ENCODE data around the gene CPN2. TPM values are rescaled to one million over a fixed set of nuclear protein-coding genes. Genes with fewer than 3 reads are reported as not detected.

CPN2 gene
- polyA plus RNA-seq, 1 donor from 2014 or later = not detected

- Histone ChIP-seq H3K9me3 (ENCODE audit: low read length) (peaks cover 11% of the 10 kb centered on the region), H3K4me2 (ENCODE audit: low read length) (no peak overlapping the region), H3K36me3 (ENCODE audit: insufficient read depth, low read length) (no peaks in the 10 kb centered on the region), H3K79me2 (replicated peaks; ENCODE audit: insufficient read depth, low read length) (no peaks in the 10 kb centered on the region), H3K9me2 (ENCODE audit: insufficient read depth, low read length) (no peaks in the 10 kb centered on the region), H3K27me3 (ENCODE audit: insufficient read depth, low read depth, low read length) (peaks cover 15% of the 10 kb centered on the region), H4K20me1 (ENCODE audit: insufficient read depth) (no peaks in the 10 kb centered on the region), H3K27ac (ENCODE audit: low read length) (no peak overlapping the region), H3K4me3 (ENCODE audit: low read length) (no peak overlapping the region), H3K9ac (ENCODE audit: low read length) (no peak overlapping the region), H2AFZ (ENCODE audit: low read depth, low read length) (no peak overlapping the region), H3F3A (ENCODE audit: insufficient read depth, low read length, poor library complexity, severe bottlenecking) (no peaks in the 10 kb centered on the region)
- TF ChIP-seq REST (IDR thresholded peaks at IDR 0.05; ENCODE audit: borderline replicate concordance) = no peak
Observed at GRCh38 chr3:194392576-194392975, 41.4 kb upstream of the CPN2 start.

- Histone ChIP-seq H3K79me2 (replicated peaks; ENCODE audit: insufficient read depth, low read length) (no peaks in the 10 kb centered on the region), H3K9me3 (ENCODE audit: low read length) (peaks cover 13% of the 10 kb centered on the region), H3K4me3 (ENCODE audit: low read length) (no peak overlapping the region), H3K27ac (ENCODE audit: low read length) (no peak overlapping the region), H3K9me2 (ENCODE audit: insufficient read depth, low read length) (no peaks in the 10 kb centered on the region), H4K20me1 (ENCODE audit: insufficient read depth) (no peaks in the 10 kb centered on the region), H3K9ac (ENCODE audit: low read length) (no peak overlapping the region), H3K4me2 (ENCODE audit: low read length) (no peak overlapping the region), H2AFZ (ENCODE audit: low read depth, low read length) (no peak overlapping the region), H3F3A (ENCODE audit: insufficient read depth, low read length, poor library complexity, severe bottlenecking) (no peaks in the 10 kb centered on the region), H3K27me3 (ENCODE audit: insufficient read depth, low read depth, low read length) (no peaks in the 10 kb centered on the region), H3K36me3 (ENCODE audit: insufficient read depth, low read length) (no peaks in the 10 kb centered on the region)
- TF ChIP-seq EP300 (conservative IDR thresholded peaks at IDR 0.05; ENCODE audit: poor library complexity, severe bottlenecking) (no peak), EZH2 (IDR thresholded peaks at IDR 0.05; ENCODE audit: borderline replicate concordance, insufficient read depth, low read length, poor library complexity, severe bottlenecking) (no peak), SMC3 (conservative IDR thresholded peaks at IDR 0.05; ENCODE audit: poor library complexity) (no peak), RAD21 (conservative IDR thresholded peaks at IDR 0.05) (no peak), POLR2AphosphoS5 (IDR thresholded peaks at IDR 0.05) (no peak), REST (IDR thresholded peaks at IDR 0.05; ENCODE audit: borderline replicate concordance) (no peak), CTCF (IDR thresholded peaks at IDR 0.05; ENCODE audit: poor library complexity, severe bottlenecking) (no peak), TAF1 (IDR thresholded peaks at IDR 0.05; ENCODE audit: low read depth) (no peak), MXI1 (conservative IDR thresholded peaks at IDR 0.05; ENCODE audit: poor library complexity, severe bottlenecking) (no peak)
Observed at GRCh38 chr3:194390835-194391234, 39.7 kb upstream of the CPN2 start.
